Stimulated activated CD4-positive, alpha-beta T cell treated with anti-CD3 and anti-CD28 coated beads, Interleukin-1b, Interleukin-23, amount 100 ng/mL, for 24 hours (primary cell): Measurements from ENCODE around the gene SLC35F1.
"Not testable (repeated sequence)": the region's sequence is repeated elsewhere in the genome, so short reads cannot be mapped to it uniquely, and the experiment has no call there.

ENCODE experiments used
- DNase-seq, 4 experiments: peaks; one replicate each; pipeline ENCODE4 v3.0.0-alpha.2; 2020; ENCODE audit warnings: low read depth in 4 of 4, low spot score in 1 of 4

The SLC35F1 gene

DNA sequence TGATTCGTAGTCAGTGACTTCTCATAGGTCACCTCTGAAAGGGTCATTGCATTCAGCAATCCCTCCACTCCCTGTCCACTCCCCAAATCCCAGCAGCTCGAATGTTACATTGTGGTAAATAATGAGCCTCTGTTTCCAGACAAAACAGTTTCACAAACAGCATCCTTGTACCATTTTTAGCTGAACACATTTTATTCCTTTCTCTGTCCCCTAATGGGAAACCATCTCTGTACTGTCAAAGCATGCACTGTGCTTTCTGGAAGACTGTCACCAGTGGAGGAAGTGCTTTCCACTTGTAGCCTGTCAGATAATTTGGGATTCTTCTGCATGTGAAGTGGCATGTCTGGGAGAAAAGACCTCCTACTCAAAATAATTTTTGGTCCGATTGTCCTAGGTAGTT, 82.0 kb downstream of the SLC35F1 start:
- DNase-seq: no peak

DNA sequence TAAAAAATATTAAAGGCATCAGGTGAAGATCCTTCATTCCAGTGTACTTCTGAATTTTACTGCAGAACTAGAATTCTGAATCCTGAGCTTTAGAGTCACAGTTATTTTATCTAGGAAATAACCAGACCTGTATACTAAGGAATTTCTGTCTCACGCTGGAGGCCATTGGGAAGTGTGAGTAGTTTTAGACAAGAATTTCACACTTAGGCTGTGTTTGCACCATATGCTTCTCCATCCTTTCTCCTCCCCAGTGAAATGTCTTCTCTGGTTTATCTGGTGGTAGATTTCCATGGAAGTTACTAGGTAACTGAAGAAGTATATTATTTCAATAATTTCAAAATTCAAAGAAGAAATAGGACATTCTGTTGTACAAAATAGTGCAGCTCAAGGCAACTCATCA, 83.1 kb downstream of the SLC35F1 start:
- DNase-seq: no peak

DNA sequence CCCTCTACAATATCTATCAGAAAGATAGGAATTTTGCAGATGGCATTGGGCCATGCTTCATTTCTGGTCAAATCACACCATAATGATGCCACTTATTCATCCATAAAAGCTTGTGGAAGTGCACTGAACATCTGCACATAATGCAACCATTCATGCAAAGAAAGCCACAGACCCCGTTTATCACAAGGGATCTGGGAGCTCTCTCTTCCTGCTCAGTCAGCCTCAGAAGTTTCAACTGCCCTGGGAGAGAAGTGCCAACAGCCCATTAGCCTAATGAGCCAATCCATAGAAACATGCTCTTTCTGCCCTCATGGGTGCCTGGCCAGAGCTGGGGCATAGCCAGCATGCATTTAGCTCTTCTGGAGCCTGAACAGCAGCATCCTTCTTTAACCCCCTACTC, 85.8 kb downstream of the SLC35F1 start:
- DNase-seq: no peak

DNA sequence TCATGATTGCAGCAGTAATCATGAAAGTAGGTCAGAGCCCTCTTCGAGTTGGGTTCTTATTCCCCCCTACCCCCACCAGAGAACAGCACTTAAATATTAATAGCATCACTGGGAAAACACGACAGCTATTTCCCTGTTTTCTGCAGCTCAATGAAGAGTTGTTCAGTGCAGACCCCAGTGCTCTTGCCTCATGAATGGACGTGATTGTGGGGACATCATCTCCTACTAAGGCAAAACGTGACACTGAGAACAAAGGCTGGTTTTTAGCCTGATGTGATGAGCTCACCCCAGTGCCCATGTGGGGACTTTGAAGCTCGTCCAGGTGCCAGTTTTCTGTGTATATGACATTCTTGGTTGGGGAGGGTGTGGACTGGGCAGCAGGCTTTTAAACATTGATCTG, 105.9 kb downstream of the SLC35F1 start:
- no peak for DNase-seq

DNA sequence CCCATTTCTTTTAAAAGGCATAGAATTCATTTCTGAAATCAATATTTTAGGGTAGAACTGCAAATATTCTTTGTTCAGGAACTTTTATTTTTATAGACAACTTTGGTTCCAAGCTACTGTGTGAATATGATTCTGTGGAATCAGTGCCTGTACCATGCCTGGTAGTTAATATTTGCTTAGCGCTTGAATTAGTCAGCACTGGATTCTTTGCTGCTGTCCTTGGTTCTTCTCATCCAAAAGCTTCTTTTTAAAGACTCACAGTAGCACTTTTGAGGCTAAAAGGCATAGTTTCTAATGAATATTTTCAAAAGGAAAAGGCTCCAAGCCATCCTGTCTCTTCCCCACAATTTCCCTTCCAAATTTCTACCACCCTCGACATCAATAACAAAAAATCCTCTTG, 109.5 kb downstream of the SLC35F1 start:
- no peak for DNase-seq

DNA sequence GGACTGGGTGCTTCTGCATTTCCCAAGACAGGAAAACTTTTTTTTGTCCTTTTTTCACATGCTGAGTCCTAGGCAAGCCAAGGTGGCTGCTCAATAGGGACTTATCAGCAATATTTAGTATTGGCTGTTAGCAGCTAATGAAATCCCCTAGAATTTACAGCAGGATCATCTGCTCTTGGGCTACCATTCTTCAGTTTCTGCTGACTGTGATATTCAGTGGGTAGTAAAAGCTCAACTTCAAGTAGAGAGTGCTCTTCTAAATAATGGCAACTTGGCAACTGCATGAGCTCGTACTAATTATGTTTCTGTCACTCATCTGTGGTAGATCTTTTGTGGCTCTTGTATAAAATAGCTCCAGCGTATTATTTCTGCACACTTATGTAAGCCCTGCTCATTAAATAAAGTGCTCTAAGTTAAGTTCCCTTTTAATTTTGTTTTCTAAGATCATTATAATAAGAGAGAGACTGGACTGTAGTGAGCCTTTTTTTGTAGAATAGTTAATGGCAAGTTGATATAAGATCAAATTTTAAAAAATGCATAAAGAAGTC, 110.3 kb downstream of the SLC35F1 start:
- DNase-seq: no peak

DNA sequence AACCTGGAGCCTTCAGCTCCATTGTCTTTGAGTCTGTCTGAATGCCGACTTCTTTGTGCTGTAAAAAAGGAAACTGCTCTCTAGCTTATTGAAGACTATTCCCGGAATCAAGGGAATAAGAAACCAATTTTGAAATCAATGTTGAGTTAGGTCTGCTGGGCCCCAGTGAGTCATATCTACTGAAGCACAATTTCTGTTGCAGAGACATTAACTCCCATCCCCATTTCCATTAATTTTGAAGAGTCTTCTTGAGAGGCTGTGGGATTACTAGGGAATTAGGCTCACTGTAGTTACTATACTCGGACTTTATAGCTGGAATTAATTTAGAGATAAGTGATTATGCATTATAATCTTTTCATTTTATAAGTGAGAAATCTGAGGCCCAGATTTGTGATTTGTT, 116.7 kb downstream of the SLC35F1 start:
- no peak for DNase-seq

DNA sequence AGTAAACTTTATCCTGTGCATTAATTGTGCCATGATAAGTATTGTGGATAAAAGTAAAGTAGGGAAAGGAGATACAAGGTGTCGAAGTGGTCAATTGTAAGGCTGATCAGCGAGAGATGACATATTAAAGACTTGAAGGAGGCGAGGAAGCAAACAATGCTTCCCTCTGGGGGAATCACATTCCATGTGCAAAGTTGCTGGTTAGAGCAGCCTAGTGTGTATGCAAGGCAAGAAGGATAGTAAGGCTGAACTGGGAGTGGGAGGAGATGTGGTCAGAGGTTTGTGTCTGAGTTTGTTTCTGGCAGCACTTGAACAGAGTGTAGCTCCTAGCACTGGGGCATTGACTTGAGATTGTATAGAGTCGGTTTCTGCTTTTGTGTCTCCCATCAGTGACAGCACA, 122.9 kb downstream of the SLC35F1 start:
- no peak for DNase-seq

DNA sequence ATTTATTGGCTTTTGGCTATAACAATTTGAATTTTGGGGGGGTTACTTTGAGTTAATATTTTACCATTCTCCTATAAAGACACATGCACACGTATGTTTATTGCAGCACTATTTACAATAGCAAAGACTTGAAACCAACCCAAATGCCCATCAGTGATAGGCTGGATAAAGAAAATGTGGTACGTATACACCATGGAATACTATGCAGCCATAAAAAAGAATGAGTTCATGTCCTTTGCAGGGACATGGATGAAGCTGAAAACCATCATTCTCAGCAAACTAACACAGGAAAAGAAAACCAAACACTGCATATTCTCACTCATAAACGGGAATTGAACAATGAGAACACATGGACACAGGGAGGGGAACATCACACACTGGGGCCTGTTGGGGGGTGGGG, 130.4 kb downstream of the SLC35F1 start:
- DNase-seq: not testable (repeated sequence)

DNA sequence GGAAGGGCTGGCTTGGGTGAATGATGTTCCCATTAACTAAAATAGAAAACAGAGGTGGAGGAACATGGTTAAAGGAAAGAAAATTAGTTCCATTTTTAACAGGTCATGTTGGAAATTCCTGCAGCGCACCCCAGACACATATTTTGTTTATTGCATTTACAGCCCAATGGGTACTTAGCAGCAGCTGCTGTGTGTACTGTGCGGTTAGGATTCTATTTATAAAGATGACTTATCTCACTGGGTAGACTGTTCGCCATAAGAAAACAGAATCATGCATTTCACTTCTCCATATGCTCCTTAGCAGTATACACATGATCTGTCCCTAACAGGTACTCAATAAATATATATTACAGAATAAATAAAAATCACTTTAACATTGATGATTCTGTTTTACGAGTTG, 135.8 kb downstream of the SLC35F1 start:
- no peak for DNase-seq

DNA sequence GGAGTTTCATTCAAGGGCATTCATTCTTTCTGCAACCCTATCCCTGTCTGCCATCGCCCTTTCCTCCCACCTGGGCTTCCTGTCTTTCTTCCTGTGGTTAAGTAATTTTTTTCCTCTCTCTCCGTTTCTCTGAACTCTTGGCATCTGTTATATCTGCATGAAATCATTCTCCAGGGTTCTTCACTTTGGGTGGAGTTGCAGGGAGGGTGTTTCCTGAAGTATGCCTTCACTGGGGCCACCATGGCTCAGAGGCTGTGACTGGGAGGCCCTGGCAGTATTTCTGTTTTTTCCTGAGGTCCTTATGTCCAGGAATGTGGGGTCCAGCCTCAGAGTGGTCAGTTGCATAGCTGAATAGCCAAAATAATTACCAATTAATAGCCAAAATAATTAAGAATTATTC, 137.2 kb downstream of the SLC35F1 start:
- DNase-seq: no peak

DNA sequence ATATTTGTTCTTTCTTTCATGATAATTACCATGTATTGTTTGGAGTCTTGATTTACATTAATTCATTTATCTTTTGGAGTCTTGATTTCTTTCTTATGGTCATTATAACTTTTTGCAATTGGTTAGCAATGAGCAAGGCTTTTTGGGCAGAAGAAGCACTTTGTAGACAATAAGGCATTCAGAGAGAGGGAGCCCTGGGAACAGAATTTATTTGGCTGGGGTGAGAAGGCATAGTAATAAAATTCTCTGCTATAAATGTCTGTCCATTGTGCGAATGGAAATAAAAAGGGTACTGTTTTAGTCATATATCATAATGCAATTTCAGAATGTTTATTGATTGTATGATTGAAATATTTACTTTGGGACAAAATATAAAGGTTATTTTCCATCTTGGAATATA, 147.0 kb downstream of the SLC35F1 start:
- no peak for DNase-seq

DNA sequence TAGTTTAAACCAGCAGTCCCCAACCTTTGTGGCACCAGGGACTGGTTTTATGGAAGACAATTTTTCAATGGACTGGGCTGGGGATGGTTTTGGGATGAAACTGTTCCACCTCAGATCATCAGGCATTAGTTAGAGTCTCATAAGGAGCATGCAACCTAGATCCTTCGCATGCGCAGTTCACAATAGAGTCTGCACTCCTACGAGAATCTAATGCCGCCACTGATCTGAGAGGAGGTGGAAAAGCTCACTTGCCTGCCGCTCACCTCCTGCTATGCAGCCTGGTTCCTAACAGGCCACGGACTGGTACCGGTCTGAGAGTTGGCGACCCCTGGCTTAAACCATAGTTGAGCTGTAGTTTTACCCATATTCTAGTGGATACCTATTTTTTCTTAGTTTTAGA, 154.6 kb downstream of the SLC35F1 start:
- no peak for DNase-seq

DNA sequence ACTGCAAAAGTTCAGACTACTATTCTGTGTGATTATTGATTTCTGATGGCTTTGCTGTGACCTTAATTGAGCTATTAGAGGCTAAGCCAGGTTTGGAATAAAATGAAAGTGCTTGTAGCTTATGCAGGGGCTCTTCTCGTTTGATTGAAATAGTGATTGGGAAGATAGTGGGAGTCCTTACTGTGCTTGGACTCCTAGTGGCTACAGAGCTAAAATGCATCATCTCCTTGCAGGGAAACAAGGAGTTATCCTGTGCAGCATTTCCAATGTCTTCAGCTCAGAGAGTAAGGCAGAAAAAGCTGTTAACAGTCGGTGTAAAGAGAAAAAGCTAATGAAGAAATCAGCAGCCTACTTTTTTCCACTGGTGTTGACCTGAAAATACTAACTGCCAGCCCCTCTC, 173.5 kb downstream of the SLC35F1 start:
- DNase-seq: no peak

DNA sequence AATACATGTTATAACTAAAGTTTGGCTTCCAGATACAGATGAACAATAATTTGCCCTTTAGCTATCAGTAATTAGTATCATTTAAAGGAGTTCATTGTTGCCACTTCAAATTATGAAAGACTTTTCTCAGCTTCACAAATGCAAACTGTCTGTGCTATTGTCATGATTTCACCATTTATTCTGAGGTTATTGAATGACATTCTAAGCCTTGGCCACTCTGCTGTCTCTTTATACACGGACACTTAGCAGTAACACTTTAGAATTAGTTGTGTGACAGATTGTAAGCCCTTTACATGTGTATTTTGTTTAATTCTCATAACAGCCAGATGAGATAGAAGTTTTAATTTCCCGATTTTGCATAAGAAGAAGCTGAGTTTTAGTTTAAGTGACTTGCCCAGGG, 176.6 kb downstream of the SLC35F1 start:
- no peak for DNase-seq

DNA sequence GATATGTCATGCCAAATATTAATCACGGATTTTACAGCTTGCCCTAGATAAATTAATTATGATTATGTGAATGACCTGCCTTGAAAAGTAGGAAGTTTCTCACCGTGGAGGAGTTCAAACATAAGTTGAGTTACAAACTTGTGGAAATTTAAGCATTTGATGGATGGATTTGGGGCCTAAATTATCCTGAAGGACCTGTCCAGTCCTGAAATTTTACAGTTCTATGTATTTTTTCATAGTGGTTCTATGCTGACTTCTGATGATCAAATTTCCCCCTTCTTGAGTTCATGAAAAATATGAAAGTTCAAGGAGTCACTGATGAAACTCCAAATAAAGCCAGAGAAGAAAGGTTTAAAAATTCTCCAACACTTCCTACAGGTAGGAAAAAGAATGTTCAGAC, 178.6 kb downstream of the SLC35F1 start:
- no peak for DNase-seq

DNA sequence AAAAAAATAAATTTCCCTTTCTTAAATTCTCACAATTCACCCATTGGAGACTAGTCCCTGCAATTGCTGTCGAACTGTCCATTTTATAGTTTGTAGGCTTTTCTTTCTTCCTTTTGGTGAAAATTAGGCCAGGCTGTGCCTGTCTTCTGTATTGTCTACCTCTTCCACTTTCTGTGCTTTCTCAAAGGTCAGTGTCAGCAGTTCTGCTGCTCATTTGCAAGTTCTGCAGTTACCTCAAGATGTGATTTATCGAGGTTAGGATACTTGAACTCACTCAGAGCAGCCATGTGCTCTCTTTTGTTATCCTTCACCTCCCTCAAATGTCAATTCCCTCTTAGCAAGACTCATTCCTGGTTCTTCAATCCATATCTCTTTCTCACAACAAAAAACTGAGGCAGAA, 179.1 kb downstream of the SLC35F1 start:
- no peak for DNase-seq

DNA sequence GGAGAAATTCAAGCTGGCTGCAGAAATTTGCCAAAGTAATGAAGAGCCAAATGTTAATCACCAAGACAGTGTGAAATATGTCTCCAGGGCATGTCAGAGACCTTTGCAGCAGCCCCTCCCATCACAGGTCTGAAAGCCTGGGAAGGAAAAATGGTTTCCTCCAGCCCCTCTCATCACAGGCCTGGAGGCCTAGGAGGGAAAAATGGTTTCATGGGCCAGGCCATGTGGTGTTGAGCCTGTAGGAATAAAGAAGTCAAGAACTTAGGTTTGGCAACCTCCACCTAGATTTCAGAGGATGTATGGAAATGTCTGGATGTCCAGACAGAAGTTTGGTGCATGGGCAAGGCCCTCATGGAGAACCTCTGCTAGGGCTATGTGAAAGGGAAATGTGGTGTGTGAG, 185.0 kb downstream of the SLC35F1 start:
- DNase-seq: no peak

DNA sequence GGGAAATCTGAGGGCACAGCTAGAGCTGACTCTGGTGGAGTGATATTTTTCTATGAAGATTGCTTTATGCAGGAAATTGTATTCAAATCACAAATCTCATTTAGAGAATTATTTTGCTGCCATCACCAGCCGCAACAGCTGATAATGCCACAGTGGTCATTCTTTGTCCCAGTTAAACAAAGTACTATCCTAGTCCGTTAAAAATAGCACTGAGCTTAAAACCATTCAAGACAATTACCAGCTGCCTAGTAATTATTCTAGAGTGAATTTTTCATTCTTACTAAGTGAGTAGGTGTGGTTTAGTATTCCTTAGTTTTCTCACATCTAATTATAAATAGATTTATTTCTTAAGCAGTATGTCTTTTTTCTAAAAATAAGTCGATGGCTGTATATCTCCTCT, 190.5 kb downstream of the SLC35F1 start:
- DNase-seq: no peak

DNA sequence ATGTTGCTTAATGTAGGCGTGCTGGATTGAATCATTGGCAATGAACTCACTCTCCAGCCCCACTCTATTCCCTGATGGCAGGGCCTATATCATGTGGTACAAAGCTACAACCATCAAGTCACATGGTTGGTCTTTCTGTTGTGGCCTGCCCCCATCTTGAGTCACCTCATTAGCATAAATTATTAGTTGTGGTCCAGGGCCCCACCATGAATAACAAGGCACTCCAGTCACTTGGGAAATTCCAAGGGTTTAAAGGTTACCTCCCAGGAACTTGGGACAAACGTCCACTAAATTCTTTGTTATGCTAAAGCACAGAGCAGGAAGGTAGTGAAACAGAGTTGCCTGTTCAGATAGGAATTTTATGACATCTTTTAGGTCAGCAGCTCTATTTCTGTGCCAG, 193.7 kb downstream of the SLC35F1 start:
- DNase-seq: no peak

DNA sequence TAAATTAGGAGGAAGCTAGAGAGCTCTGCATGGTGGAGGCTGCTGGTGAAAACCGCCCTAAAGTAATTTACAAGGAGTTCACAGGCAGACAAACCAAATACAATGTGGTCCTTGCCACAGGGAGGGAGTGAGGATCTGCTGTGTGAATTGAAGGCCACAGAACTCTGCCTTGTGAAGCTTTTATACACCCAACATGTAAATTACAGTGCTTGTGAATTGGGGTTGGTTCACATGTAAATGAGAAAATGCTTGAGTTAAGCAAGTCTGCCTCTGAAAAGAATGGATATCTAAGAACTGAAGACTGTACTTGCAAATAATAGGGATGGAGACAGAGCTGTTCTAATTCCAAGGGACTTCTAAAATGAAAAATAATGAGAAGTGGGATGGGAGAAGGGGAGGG, 194.2 kb downstream of the SLC35F1 start:
- DNase-seq: no peak

DNA sequence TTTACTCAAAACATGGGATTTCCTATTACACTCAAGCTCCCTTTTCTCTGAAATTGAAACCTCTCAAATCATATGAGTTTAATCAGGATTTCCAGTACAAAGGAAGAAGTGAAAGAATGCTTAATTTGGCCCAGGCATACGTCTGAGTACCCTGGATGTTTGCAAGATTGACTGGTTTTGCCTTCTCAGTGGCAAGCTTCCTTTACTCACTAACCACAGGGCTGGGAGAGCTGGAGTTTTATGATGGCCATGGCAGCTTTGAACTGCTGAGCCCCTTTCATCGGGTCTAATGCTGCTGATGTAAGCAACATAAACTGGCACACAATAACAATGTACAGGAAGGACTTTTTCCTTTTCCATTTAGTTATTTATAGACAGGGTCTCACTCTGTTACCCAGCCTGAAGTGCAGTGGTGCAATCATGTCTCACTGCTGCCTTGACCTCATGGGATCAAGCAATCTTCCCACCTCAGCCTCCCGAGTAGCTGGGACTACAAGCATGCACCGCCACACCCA, 194.8 kb downstream of the SLC35F1 start:
- DNase-seq: no peak

DNA sequence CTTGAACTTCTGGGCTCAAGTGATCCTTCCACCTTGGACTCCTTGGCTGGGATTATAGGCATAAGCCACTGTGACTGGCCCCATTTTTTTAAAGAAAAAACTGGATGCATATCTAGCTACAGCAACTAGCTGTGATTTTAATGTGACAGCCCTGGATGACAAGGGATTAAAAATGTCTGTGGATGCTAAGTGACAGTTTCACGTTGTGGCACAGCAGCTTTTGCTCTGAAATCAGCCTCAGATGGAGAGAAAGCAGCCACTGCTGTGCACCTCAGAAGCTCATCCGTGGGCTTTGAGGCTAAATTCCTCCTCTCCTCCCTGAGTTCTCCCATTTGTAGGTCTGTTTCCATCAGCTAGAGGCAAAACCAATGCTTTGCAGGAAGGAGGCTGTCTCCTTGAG, 195.3 kb downstream of the SLC35F1 start:
- DNase-seq: no peak
